Measurements from ENCODE around the gene RERE.
A peak's percentile ranks its signal among the peaks of the same experiment; 100 is the strongest.

Gene RERE

DNA sequence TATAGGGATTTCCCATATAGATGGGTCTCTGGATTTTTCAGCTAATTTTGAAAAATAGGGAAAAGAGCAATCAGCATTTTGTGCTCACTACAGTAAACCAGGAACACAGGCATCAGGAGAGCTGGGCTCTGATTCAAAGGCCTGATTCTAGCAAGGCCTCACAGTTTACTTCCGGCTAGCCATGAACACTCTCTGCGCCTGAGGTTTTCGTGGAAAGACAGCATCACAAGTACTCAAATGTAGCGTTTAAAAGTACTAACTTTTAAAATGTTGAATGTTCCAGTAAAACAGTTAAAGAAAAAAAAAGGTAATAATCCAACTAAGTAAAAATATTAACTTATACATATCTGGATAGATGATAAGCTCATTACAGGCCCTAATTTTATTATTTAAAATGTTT, 379.0 kb downstream of the RERE start:
- no peak overlapping the region for H3K4me3 ChIP-seq (ENCODE audit: low read depth, low read length)
- TF ChIP-seq, protein P1, sequence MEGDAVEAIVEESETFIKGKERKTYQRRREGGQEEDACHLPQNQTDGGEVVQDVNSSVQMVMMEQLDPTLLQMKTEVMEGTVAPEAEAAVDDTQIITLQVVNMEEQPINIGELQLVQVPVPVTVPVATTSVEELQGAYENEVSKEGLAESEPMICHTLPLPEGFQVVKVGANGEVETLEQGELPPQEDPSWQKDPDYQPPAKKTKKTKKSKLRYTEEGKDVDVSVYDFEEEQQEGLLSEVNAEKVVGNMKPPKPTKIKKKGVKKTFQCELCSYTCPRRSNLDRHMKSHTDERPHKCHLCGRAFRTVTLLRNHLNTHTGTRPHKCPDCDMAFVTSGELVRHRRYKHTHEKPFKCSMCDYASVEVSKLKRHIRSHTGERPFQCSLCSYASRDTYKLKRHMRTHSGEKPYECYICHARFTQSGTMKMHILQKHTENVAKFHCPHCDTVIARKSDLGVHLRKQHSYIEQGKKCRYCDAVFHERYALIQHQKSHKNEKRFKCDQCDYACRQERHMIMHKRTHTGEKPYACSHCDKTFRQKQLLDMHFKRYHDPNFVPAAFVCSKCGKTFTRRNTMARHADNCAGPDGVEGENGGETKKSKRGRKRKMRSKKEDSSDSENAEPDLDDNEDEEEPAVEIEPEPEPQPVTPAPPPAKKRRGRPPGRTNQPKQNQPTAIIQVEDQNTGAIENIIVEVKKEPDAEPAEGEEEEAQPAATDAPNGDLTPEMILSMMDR (IDR thresholded peaks at IDR 0.05; ENCODE audit: insufficient read depth, low read depth, low read length, missing control alignments): no peak

DNA sequence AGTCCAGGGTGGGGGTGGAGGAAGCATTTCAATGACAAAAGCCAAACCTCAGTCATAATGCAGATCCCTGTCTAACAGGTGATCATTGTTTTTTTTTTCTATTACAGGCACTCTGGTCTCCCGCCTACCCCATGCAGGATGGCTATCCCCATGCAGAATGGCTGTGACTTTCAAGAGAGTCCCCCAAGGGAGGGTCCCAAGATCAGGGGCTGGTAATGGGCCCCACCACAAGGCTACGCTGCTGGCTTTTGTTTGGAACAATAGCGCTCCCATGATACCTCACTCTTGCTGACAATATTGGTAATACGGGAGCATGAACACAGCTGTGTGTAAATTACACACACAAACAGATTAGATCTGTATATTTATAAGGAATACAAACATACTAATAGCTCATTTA, 380.1 kb downstream of the RERE start:
- H3K4me3 ChIP-seq (ENCODE audit: low read depth, low read length): no peak overlapping the region
- TF ChIP-seq, protein P1 (IDR thresholded peaks at IDR 0.05; ENCODE audit: insufficient read depth, low read depth, low read length, missing control alignments): no peak
- DNase-seq (ENCODE audit: low read depth): no peak

More for the DNA sequence above, 379.0 kb downstream of the RERE start:
- no peak for DNase-seq (ENCODE audit: low read depth)

DNA sequence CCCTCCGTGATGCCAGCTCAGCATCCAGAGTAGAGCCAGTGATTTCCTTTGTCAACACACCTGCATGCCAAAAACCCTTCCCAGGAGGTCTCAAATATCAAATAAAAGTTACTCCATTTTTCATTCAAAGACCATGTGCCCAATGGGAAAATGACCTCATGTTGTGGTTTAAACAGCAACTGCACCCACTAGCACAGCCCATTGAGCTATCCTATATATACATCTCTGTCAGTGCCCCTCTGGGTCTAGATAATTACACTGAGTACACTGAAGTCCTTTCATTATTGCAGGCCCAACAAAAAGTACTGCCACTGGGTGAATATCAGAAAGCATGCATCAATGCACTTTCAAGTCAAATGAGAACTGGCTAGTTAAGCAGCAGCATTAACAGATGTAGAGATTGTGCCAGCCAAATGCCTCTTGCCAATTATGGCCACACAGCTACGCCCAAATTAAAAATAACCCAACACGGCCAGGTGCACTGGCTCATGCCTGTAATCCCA, 381.8 kb downstream of the RERE start:
- TF ChIP-seq, protein P1 (IDR thresholded peaks at IDR 0.05; ENCODE audit: insufficient read depth, low read depth, low read length, missing control alignments): no peak
- no peak overlapping the region for H3K4me3 ChIP-seq (ENCODE audit: low read depth, low read length)
- DNase-seq (ENCODE audit: low read depth): no peak

DNA sequence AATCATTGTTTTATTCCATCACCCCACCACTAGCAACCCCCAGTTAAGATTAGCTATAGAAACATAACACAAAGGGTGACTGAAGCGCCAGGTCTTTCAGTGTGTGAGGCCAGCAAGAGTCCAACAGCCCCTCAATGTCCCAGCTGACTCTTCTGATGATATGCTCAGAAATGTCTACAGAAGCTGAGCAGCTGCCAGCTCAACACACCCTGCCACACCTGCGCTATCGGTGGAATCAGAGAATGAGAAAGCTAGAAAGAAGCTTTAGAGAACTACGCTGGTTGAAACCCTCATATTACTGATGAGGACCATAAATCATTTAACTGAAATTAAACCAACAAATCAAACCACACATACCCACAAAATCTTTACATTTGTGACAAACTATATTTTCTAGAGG, 383.3 kb downstream of the RERE start:
- TF ChIP-seq, protein P1 (IDR thresholded peaks at IDR 0.05; ENCODE audit: insufficient read depth, low read depth, low read length, missing control alignments): no peak
- H3K4me3 ChIP-seq (ENCODE audit: low read depth, low read length): no peak overlapping the region

DNA sequence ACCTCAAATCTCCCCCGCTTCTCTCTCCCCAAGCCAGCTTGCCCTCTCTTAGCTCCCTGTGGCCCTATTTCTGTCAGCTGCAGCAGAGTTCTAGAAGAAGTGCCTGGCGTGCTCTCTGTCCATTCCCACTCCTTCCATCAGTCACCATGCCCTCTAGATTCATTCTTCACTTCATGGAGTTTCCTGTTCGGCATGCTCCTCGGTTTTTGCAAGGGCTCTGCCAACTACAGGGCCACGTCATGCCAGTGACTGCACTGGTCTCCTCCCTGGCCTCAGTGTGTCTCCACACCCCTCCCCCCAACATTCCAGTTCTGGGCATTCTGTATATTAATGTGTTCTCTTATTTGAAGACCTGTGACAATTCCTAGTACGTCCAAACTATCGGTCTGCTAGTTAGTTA, 385.7 kb downstream of the RERE start:
- H3K4me3 ChIP-seq (ENCODE audit: low read depth, low read length): no peak overlapping the region
- no peak for DNase-seq (ENCODE audit: low read depth)
- TF ChIP-seq, protein P1 (IDR thresholded peaks at IDR 0.05; ENCODE audit: insufficient read depth, low read depth, low read length, missing control alignments): no peak

More for the DNA sequence above, 383.3 kb downstream of the RERE start:
- DNase-seq (ENCODE audit: low read depth): no peak

DNA sequence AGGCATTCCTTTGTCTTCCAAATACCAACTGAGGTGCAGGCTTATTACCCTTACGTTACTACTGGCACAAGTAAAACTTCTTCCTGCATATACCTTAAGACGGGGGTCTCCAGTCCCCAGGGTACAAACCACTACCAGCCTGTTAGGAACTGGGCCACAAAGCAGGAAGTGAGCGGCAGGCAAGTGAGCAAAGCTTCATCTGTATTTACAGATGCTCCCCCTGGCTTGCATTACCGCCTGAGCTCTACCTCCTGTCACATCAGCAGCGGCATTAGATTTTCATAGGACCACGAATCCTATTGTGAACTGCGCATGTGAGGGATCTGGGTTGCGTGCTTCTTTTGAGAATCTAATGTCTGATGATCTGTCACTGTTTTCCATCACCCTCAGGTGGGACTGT, 386.4 kb downstream of the RERE start:
- TF ChIP-seq, protein P1 (IDR thresholded peaks at IDR 0.05; ENCODE audit: insufficient read depth, low read depth, low read length, missing control alignments): peak; percentile 22
- DNase-seq (ENCODE audit: low read depth): peak; percentile 47
- no peak overlapping the region for H3K4me3 ChIP-seq (ENCODE audit: low read depth, low read length)

DNA sequence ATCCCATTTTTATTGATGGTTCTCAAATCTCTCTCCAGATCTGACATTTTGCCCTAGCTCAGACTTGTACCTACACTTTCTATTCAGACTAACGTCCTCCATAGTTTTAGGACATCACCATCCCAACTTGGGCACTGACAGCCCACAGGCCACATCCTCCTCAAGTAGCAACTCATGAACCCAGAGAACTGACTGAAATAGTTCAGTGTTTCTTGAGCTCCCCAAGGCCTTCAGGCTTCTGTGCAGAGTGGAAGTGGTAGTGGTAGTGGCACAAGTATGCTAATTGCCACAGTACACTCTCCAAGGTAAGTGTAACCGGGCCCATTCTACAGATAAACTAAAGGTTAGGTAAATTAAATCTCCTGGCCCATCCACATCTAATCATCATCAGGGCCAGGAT, 387.0 kb downstream of the RERE start:
- TF ChIP-seq, protein P1 (IDR thresholded peaks at IDR 0.05; ENCODE audit: insufficient read depth, low read depth, low read length, missing control alignments): no peak
- peak; percentile 48 for DNase-seq (ENCODE audit: low read depth)
- no peak overlapping the region for H3K4me3 ChIP-seq (ENCODE audit: low read depth, low read length)
